ENCODE results near the gene DLL3. TPM values are rescaled to one million over a fixed set of nuclear protein-coding genes. Genes with fewer than 3 reads are reported as not detected.

Gene DLL3
- total and polyA plus RNA-seq, 10 of the 15 experiments (the other 5 are each of a cell fraction or from before 2014, with no cell fraction given) = 0.18 to 2.0 (median 0.95) TPM

- 0 out of 2 replicates have a peak, but pooled peaks have one; percentile 30 for TF ChIP-seq ZNF687 (IDR thresholded peaks at IDR 0.05)
- no peak for TF ChIP-seq ETV6 (conservative IDR thresholded peaks at IDR 0.05 in 1 of 2, IDR thresholded peaks at IDR 0.05 in 1 of 2; ENCODE audit: borderline replicate concordance in 1 of 2, low read depth in 1 of 2)
- 0 out of 2 replicates have a peak, but pooled peaks have one; percentile 58 for TF ChIP-seq PML (IDR thresholded peaks at IDR 0.05; ENCODE audit: low read length)
- no peak for TF ChIP-seq RCOR1 (conservative IDR thresholded peaks at IDR 0.05; ENCODE audit: low read depth, low read length)
- no peak for TF ChIP-seq HDAC6 (IDR thresholded peaks at IDR 0.05; ENCODE audit: unreplicated experiment)
- peak; percentile 90 for TF ChIP-seq CREB1 (IDR thresholded peaks at IDR 0.05; ENCODE audit: low read depth)
- TF ChIP-seq MEF2A (IDR thresholded peaks at IDR 0.05; ENCODE audit: insufficient read depth, low read depth, low read length) = 0 out of 2 replicates have a peak, but pooled peaks have one; percentile 45
- peak; percentile 3; the same call in 1 of the 3 replicates for TF ChIP-seq POU2F2 (IDR thresholded peaks at IDR 0.05; ENCODE audit: borderline replicate concordance, low read depth, low read length)
- TF ChIP-seq TBL1XR1 (IDR thresholded peaks at IDR 0.05; ENCODE audit: low read depth, low read length) = no peak
- TF ChIP-seq NKRF (conservative IDR thresholded peaks at IDR 0.05) = peak; percentile 89
- no peak for TF ChIP-seq SPI1 (IDR thresholded peaks at IDR 0.05; ENCODE audit: borderline replicate concordance, insufficient read depth, low read depth, low read length)
- peak; percentile 85 for TF ChIP-seq POLR2AphosphoS5 (IDR thresholded peaks at IDR 0.05; ENCODE audit: low read length)
- TF ChIP-seq SRF (IDR thresholded peaks at IDR 0.05; ENCODE audit: low read depth in 2 of 2, low read length in 2 of 2) = 0 out of 4 replicates have a peak, but pooled peaks of 1 of the 2 experiments have one; percentile 35
Measured at GRCh38 chr19:39480337-39481228, 18.2 kb upstream of the DLL3 start, which contains the start of gene TIMM50 (continued).
